ENCODE data around the gene HOXD1.

DNA sequence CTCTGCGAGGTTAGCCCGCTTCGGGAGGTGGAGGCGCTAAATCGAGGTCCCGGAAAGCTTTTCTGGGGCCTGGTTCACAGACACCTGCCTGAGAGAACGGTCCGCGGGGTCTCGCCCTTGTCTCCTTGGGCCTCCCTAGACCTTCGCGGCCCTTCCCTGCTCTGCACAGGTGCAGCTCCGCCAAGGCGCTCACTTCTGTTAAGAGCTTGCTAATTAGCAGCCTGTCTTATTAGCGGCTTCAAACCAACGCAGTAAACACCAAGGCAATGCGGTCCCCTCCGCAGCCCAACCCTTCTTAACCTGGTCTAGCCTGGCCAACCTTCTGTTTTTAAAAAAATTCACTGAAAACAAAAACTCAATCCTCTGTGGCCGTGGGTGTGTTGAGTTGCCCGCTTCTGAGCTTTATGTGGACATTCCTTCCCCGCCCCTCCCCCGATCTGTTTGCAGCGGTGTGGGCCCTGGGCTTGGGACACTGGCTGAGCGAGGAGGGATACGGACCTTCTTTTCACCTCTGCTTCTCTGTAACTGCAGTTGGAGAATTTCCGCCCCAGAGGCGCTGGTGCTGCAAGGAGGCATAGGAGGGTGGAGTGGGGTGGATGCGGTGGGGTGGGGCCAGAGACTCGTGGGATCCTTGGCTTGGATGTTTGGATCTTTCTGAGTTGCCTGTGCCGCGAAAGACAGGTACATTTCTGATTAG, 40.5 kb upstream of the HOXD1 start:
- no peak for TF ChIP-seq TAF1 (IDR thresholded peaks at IDR 0.05; ENCODE audit: borderline replicate concordance, low read depth, low read length)
- no peak for TF ChIP-seq POLR2AphosphoS5 (IDR thresholded peaks at IDR 0.05; ENCODE audit: low read depth, low read length)

All from GM12892 (cell line).